HEK293 (cell line): ENCODE data around the gene LTO1.

Experiments
- ATF2 ChIP-seq: fragments of 450-650 bp; formaldehyde crosslinking; IDR thresholded peaks from 2 replicates; pipeline ENCODE4 v1.5.1; 2016; ENCODE audit warnings: missing biosample characterization, missing genetic modification characterization, low read depth
- EGR2 ChIP-seq: fragments of 450-650 bp; formaldehyde crosslinking; IDR thresholded peaks from 2 replicates; pipeline ENCODE4 v1.5.1; 2016; ENCODE audit warnings: low read depth, missing biosample characterization, missing genetic modification characterization
- GLIS1 ChIP-seq: fragments of 450-650 bp; formaldehyde crosslinking; IDR thresholded peaks from 2 replicates; pipeline ENCODE4 v1.5.1; 2016; ENCODE audit warnings: missing biosample characterization, missing genetic modification characterization
- HOXA7 ChIP-seq: sonication (generic); formaldehyde crosslinking; IDR thresholded peaks from 2 replicates; pipeline ENCODE4 v1.8.1; 2022; ENCODE audit warnings: missing genetic modification reagents, borderline replicate concordance
- KLF7 ChIP-seq: fragments of 450-650 bp; formaldehyde crosslinking; IDR thresholded peaks from 2 replicates; pipeline ENCODE4 v1.5.1; 2016; ENCODE audit warnings: missing biosample characterization, missing genetic modification characterization, borderline replicate concordance
- PRDM10 ChIP-seq: fragments of 450-650 bp; formaldehyde crosslinking; IDR thresholded peaks from 2 replicates; pipeline ENCODE4 v1.5.1; 2016; ENCODE audit warnings: missing biosample characterization, missing genetic modification characterization
- REST ChIP-seq: fragments of 450-650 bp; formaldehyde crosslinking; IDR thresholded peaks from 2 replicates; pipeline ENCODE4 v1.5.1; 2016; ENCODE audit warnings: missing biosample characterization, missing genetic modification characterization
- ZBTB11 ChIP-seq: fragments of 450-650 bp; formaldehyde crosslinking; conservative IDR thresholded peaks from 2 replicates; pipeline ENCODE4 v1.5.1; 2016; ENCODE audit warnings: low read depth, missing biosample characterization, missing genetic modification characterization
- ZBTB17 ChIP-seq: fragments of 450-650 bp; formaldehyde crosslinking; IDR thresholded peaks from 2 replicates; pipeline ENCODE4 v1.5.1; 2016; ENCODE audit warnings: missing biosample characterization, missing genetic modification characterization
- ZBTB21 ChIP-seq: fragments of 450-650 bp; formaldehyde crosslinking; IDR thresholded peaks from 2 replicates; pipeline ENCODE4 v1.5.1; 2017; ENCODE audit warnings: missing biosample characterization, missing genetic modification characterization
- ZNF2 ChIP-seq: fragments of 450-650 bp; formaldehyde crosslinking; IDR thresholded peaks from 2 replicates; pipeline ENCODE4 v1.5.1; 2016; ENCODE audit warnings: missing biosample characterization, missing genetic modification characterization
- ZNF292 ChIP-seq: fragments of 450-650 bp; formaldehyde crosslinking; IDR thresholded peaks from 2 replicates; pipeline ENCODE4 v1.5.1; 2016; ENCODE audit warnings: low read depth, missing biosample characterization, missing genetic modification characterization, borderline replicate concordance
- ZNF398 ChIP-seq: fragments of 450-650 bp; formaldehyde crosslinking; IDR thresholded peaks from 2 replicates; pipeline ENCODE4 v1.5.1; 2017; ENCODE audit warnings: missing biosample characterization, missing genetic modification characterization
- ZNF48 ChIP-seq: fragments of 450-650 bp; formaldehyde crosslinking; IDR thresholded peaks from 2 replicates; pipeline ENCODE4 v1.5.1; 2016; ENCODE audit warnings: missing biosample characterization, missing genetic modification characterization
- ZNF521 ChIP-seq: fragments of 450-650 bp; formaldehyde crosslinking; IDR thresholded peaks from 2 replicates; pipeline ENCODE4 v1.5.1; 2017; ENCODE audit warnings: missing biosample characterization, mild to moderate bottlenecking, missing genetic modification characterization
- ZNF549 ChIP-seq: fragments of 450-650 bp; IDR thresholded peaks from 2 replicates; pipeline ENCODE4 v1.5.1; 2018; ENCODE audit warnings: missing biosample characterization, missing genetic modification characterization, mild to moderate bottlenecking, inconsistent platforms, moderate library complexity
- ZNF555 ChIP-seq: fragments of 450-650 bp; formaldehyde crosslinking; conservative IDR thresholded peaks from 2 replicates; pipeline ENCODE4 v1.5.1; 2017; ENCODE audit warnings: missing biosample characterization, mild to moderate bottlenecking, missing genetic modification characterization, inconsistent platforms
- ZNF580 ChIP-seq: fragments of 450-650 bp; formaldehyde crosslinking; IDR thresholded peaks from 2 replicates; pipeline ENCODE4 v1.5.1; 2016; ENCODE audit warnings: missing biosample characterization, missing genetic modification characterization
- ZNF701 ChIP-seq: fragments of 450-650 bp; formaldehyde crosslinking; IDR thresholded peaks from 2 replicates; pipeline ENCODE4 v1.5.1; 2016; ENCODE audit warnings: missing biosample characterization, missing genetic modification characterization
- ZNF704 ChIP-seq: fragments of 450-650 bp; formaldehyde crosslinking; IDR thresholded peaks from 2 replicates; pipeline ENCODE4 v1.5.1; 2016; ENCODE audit warnings: missing biosample characterization, missing genetic modification characterization
- ZSCAN23 ChIP-seq: fragments of 450-650 bp; formaldehyde crosslinking; IDR thresholded peaks from 2 replicates; pipeline ENCODE4 v1.5.1; 2016; ENCODE audit warnings: missing biosample characterization, missing genetic modification characterization
- ZSCAN4 ChIP-seq: fragments of 450-650 bp; formaldehyde crosslinking; IDR thresholded peaks from 2 replicates; pipeline ENCODE4 v1.5.1; 2017; ENCODE audit warnings: missing biosample characterization, missing genetic modification characterization

The LTO1 gene

GRCh38 chr11:69704508-69705253 is 29.5 kb upstream of the LTO1 start (continued):
- TF ChIP-seq PRDM10: no peak
- TF ChIP-seq ZNF2 (tag by site-specific recombination): no peak
- no peak for TF ChIP-seq ZNF48 (tag by site-specific recombination)
- TF ChIP-seq GLIS1 (tag by site-specific recombination): peak; percentile 46
- TF ChIP-seq ZNF704 (tag by site-specific recombination): no peak
- no peak for TF ChIP-seq HOXA7 (CRISPR knock-in tag)
- TF ChIP-seq ZSCAN23 (tag by site-specific recombination): no peak
- TF ChIP-seq ATF2 (tag by site-specific recombination): no peak
- no peak for TF ChIP-seq ZBTB11 (tag by site-specific recombination)
- TF ChIP-seq ZNF701 (tag by site-specific recombination): no peak
- no peak for TF ChIP-seq ZNF549 (tag by site-specific recombination)
- no peak for TF ChIP-seq ZSCAN4 (tag by site-specific recombination)
- TF ChIP-seq ZBTB21 (tag by site-specific recombination): peak; percentile 34; the same call in 1 of the 2 replicates
- TF ChIP-seq KLF7 (tag by site-specific recombination): no peak
- TF ChIP-seq ZNF292 (tag by site-specific recombination): no peak
- no peak for TF ChIP-seq ZNF580 (tag by site-specific recombination)
- TF ChIP-seq ZBTB17 (tag by site-specific recombination): no peak
- no peak for TF ChIP-seq REST (tag by site-specific recombination)
- TF ChIP-seq ZNF398 (tag by site-specific recombination): no peak
- TF ChIP-seq ZNF555: no peak
- no peak for TF ChIP-seq ZNF521
- no peak for TF ChIP-seq EGR2 (tag by site-specific recombination)
